DOHH2 (cell line): ENCODE measurements around the gene ANAPC7.
"Not testable (repeated sequence)": the region's sequence is repeated elsewhere in the genome, so short reads cannot be mapped to it uniquely, and the experiment has no call there.

ENCODE experiments used
- EZH2phosphoT487 ChIP-seq: fragments of 200-600 bp; sonication (generic); IDR thresholded peaks from 2 replicates; pipeline ENCODE4 v1.6.1; 2017; ENCODE audit warnings: borderline replicate concordance, mild to moderate bottlenecking, antibody characterized with exemption, low read length, moderate library complexity, mixed read lengths
- TF ChIP-seq, protein P1 (sequence below): fragments of 200-600 bp; sonication (generic); IDR thresholded peaks from one replicate; pipeline ENCODE4 v1.5.1; 2014; ENCODE audit warnings: antibody characterized with exemption, mild to moderate bottlenecking, low read depth, low read length; ENCODE audit not compliant: poor library complexity, severe bottlenecking

GRCh38 chr12:110417113-110417512 lies 13.6 kb upstream of the ANAPC7 start:
- TF ChIP-seq, protein P1, sequence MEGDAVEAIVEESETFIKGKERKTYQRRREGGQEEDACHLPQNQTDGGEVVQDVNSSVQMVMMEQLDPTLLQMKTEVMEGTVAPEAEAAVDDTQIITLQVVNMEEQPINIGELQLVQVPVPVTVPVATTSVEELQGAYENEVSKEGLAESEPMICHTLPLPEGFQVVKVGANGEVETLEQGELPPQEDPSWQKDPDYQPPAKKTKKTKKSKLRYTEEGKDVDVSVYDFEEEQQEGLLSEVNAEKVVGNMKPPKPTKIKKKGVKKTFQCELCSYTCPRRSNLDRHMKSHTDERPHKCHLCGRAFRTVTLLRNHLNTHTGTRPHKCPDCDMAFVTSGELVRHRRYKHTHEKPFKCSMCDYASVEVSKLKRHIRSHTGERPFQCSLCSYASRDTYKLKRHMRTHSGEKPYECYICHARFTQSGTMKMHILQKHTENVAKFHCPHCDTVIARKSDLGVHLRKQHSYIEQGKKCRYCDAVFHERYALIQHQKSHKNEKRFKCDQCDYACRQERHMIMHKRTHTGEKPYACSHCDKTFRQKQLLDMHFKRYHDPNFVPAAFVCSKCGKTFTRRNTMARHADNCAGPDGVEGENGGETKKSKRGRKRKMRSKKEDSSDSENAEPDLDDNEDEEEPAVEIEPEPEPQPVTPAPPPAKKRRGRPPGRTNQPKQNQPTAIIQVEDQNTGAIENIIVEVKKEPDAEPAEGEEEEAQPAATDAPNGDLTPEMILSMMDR, result not testable (repeated sequence)
- TF ChIP-seq EZH2phosphoT487, result not testable (repeated sequence)
